Ramos (cell line): Measurements from ENCODE around the gene IZUMO2.
"Not testable (repeated sequence)": the region's sequence is repeated elsewhere in the genome, so short reads cannot be mapped to it uniquely, and the experiment has no call there.

Experiments
- in situ Hi-C: fragments of 300-500 bp; cut with MboI; formaldehyde crosslinking; loops from one replicate; pipeline ENCODE4 v1.14.3; 2022; ENCODE audit warnings: low sequenced_read_pairs; ENCODE audit not compliant: unreplicated experiment

IZUMO2 gene

DNA sequence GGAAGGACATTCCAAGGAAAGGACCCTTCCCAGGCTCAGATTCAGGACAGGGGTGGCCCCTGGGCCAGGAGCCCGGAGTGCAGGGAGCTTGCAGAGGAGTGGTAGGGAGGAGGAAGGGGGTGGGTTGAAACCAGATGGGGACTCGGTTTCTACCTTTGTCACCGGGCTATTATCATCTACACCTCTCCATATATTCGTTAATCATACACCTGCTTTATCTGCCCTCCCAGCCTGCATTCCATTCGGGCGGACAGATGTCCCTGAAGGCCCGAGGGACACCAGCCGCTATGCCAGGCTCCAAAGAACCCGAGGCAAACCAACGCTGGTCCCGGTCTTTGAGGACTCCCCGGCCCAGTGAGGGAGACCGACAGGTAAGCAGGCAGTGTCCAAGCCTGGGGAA is 24.9 kb upstream of the IZUMO2 start:
- in situ Hi-C loops = no loop called here

DNA sequence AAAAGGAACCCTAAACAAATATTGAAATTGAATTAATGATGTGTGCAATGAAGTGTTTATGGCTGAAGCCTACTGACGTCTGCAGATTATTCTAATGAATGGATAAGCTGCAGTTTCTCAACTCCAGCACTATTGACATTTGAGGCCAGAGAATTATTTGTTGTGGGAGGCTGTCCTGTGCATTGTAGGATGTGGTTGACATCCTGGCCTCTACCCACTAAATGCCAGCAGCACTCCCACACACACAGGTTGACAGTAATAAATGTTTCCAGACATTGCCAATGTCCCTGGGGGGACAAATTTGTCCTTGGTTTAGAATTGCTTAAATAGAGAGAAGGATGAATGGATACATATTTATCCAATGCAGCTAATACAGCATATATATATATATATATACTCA is 21.1 kb upstream of the IZUMO2 start:
- in situ Hi-C loops = no loop called here

DNA sequence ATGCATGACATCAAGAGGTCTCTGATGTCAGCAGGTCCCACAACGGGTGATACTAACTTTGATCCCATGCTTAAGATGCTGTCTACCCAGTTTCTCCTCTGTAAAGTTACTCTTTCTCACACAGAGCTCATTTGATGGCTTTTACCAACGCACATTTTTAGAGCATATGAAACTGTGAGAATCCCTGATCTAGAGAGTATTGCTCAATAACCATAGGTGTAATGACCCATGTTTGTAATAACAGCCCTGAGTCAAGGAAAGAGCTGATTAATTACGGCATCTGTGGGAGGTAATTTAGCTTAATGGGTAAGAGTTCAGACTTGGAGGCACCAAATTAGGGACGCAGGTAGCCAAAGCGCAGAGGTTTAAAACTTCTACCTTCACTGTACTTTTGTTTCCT is 18.0 kb upstream of the IZUMO2 start:
- in situ Hi-C loops = no loop called here

DNA sequence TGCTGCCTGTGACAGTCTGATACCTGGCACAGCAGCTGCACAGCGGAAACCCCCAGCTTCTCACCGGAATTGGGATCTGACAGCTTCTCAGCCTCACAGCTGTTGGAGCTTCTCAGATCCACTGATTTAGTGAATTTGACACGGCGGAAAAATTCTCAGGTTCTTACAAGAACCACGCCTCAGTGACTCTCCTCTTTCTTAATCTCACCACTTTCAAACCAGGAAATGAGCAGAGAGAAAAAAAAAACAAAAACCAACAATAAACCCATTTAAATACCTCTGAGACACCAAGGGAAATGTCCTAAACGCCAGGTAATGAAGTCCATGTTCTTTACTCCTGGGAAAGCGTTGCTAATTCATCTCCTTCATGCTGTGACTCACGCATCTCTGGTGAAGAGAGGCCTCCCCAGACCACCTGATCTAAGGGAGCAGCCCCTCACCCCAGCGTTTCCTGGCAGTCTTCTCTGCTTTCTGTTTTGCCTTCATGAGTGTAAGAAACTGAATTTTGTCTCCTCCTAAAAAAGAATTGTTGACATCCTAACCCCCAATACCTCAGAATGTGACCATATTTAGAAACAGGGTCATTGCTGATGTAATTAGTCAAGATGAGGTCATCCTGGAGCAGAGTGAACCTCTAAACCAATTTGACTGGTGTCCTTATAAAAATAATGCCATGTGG is 15.9 kb upstream of the IZUMO2 start:
- in situ Hi-C loops = no loop called here

DNA sequence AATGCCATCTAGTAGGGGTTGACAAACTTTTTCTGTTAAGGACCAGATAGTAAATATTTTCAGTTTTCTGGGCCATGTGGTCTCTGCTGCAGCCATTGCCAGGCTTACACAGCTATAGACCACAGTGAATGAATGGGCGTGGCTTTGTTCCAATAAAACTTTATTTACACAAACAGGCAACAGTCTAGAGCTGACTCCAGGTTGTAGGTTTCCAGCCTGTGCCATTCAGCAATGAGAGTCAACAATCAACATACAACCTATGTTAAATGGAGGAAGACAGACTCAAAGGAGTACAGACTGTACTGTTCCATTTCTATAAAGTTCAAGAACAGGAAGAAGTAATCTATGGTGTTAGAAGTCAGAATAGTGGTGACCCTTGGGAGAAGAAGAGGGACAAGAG is 15.2 kb upstream of the IZUMO2 start:
- in situ Hi-C loops = no loop called here

DNA sequence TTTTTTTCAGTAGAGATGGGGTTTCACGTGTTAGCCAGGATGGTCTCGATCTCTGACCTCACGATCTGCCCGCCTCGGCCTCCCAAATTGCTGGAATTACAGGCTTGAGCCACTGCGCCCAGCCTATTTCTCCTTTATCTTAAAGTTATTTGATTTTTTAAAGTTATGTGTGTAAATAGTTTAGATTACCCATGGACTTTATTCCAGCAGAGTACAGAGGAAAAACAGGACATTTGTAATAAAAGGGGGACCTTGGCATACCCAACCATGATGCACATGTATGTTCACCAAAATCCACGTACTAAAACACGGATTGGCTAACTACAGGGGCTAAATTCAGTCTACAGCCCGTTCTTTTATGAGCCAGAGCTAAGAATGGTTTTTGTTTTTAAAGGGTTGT is 13.7 kb upstream of the IZUMO2 start:
- in situ Hi-C loops = no loop called here

DNA sequence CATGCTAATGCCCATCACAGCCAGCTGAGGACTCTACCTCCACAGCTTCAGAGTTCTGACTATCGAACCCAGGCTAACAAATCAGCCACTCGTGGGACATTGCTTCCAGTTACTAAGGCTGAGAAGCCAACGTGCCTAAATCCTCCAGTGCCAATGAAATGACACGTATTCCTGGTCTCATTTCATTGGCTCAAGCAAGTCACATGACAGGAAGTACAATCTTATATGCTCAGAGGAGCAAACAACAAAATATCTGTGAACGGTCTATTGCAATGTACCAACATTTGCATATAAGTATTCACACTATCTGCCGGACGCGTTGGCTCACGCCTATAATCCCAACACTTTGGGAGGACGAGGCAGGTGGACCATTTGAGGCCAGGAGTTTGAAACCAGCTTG is 12.8 kb upstream of the IZUMO2 start:
- in situ Hi-C loops = no loop called here

DNA sequence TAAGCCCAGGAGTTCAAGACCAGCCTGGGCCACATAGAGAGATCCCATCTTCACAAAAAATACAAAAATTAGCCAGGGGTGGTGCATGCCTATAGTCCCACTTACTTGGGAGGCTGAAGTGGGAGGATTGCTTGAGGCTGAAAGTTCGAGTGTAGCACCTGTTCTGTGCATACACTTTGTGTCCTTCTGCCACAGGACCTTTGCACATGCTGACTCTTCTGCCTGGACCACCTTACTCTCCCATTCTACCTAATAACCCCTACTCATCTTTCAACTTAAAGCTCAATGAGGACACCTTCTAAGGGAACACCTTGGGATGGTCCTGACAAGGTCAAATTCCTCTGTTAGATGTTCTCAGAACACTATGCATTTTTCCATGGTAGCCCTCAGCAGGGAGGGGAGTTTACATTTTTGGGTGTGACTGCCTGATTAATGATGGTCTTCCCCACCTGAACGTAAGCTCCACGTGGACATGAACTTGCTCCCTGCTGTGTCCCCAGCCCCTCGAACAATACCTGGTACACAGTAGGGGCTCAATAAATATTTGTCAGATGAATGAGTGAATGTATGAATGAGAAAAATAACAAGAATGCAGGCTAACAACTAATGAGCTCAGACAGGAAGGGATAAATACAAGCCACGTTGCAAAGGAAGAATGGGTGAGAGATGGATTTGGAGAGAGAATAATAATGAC is 11.2 kb upstream of the IZUMO2 start:
- in situ Hi-C loops = no loop called here

DNA sequence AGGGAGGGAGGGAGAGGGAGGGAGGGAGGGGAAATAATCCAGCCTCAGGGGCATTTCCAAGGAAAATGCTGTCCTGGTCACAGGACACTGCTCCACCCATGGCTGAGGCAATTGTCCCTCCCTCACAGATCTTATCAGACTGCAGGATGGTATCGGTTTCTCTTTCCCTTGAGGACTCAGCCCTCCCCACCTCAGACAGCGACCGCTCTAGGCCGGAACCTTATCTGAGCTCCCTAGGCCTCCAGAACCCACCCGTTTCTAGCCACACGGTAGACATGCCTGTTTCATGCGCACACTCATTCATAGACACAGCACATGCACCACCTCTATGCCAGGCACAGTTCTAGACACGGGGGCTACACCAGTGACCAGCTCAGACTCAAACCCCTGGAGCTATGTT is 10.0 kb upstream of the IZUMO2 start:
- in situ Hi-C loops = no loop called here

DNA sequence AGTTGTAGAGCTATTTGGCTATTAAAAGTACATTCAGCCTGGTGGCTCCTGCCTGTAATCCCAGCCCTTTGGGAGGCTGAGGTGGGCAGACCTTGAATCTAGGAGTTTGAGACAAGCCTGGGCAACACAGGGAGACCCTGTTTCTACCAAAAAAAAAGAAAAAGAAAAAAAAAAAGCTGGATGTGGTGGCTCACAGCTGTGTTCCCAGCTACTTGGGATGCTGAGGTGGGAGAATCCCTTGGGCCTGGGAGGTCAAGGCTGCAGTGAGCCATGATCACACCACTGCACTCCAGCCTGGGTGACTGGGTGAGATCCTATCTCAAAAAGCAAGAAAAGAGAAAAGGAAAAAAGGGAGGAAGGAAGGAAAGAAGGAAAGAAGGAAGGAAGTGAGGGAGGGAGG is 9.6 kb upstream of the IZUMO2 start:
- in situ Hi-C loops = no loop called here

DNA sequence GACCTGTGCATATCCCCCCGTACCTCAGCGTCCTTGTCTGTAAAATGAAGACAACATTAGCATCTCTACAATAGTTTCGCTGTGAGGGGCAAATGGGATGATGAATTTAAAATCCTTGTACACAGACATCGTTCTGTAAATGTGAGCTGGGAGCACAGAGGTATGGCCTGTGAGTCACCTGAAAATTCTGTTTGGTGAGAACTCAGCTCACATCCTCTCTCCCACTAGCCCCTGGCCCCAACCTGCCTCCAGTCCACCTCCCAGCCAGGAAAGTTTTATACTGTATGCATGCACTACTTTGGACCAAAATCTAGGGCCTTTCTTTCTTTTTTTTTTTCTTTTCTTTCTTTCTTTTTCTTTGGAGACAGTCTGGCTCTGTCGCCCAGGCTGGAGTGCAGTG is 8.7 kb upstream of the IZUMO2 start:
- in situ Hi-C loops = no loop called here

DNA sequence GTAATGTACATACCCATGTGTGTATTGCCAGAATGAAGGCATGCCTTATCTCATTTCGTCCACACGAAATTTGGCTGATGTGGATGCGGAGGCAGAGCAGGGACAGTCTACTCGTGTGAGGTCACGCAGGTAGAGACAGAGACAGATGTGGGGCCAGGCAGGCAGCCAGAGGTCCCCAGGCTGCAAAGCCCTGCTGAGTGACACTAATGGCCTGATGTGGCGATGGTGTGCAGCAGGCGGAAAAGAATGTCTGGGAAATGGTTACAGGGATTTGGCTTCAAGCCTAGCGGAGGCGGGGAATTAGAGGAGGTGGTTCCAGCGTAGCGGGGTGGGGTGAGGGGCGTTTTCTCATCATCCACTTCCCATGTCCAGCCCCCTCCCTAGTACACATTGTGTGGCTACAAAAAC is 4.2 kb upstream of the IZUMO2 start:
- in situ Hi-C loops = no loop called here

DNA sequence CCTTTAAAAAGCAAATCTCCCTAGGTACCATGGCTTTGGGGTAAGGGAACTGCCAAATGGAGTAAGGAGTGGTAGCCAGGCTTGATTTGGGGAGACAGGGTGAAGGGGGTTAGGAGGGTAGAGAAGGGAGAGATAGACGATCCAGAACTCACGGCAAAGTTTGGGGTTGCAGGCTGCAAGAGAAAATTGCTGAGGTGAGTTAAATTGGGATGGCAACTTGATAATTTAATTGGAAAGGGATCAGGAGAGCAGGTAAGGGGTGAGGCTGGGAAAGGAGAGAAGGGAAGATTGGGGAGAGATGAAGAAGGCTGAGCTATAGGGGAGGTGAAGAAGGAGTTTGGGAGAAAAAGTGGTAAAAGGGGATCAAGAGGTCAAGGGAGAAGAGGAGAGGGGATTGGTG is 4.0 kb downstream of the IZUMO2 start:
- in situ Hi-C loops = no loop called here

DNA sequence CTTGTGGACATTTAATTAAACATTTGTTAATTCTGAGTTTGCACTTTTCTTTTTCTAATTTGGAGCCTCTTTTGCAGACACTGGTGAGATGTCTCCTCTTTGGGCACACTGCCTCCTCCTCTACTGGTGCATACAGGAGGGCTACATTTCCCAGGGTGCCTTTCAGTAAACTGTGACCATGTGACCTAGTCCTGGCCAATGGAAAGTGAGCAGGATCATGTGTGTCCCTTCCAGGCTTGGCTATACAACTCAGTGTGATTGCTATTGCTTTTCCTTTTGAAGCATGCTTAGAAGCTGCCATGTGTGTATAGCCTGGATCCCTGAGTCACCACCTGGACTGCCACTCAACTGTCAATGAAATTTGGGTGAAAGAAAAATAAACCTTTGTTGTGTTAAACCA is 4.5 kb downstream of the IZUMO2 start:
- in situ Hi-C loops = no loop called here

DNA sequence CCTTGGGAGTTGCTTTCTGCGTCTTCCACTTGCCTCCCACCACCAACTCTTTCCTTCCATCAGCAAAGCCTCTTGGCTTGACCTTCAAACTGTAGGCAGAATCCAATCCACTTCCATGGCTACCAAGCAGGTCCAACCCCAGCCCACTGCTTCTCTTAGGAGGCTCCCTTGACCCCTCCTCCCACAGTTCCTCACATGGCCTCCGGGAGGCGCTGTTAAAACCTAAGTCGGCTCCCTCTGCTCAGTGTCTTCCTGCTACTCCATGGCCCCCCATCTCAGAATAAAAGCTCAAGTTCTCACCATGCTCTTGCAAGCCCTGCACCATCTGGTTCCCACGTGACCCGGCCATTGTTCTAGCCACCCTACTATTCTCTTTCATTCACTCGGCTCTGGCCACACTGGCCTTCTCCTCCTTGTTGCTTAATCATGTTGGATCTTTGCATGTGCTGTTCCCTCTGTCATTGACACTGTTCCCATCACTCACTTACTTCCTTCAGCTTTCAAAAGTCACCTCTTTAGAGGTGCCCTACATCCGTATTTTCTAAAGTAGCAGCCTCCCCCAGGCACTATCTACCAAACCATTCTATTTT is 7.5 kb downstream of the IZUMO2 start:
- in situ Hi-C loops = no loop called here

DNA sequence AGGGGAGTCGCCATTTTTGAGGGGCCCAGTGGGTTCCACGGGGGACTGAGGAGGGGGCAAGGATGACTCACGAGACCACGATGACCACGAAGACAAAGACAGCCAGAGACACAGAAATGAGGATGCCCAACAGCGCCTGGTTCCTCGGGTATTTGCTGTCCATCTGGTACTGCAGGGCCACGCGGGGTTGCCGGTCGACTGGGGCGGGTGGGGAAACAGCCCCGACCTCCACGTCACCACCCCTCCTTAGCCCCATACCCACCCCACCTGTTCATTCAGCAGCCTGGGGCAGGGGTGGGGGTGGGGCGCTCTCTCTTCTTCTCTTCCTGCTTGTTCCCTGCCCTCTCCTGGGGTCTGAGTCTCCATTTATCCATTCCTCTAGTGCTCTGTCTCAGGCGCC is 8.6 kb downstream of the IZUMO2 start:
- in situ Hi-C loops = no loop called here

DNA sequence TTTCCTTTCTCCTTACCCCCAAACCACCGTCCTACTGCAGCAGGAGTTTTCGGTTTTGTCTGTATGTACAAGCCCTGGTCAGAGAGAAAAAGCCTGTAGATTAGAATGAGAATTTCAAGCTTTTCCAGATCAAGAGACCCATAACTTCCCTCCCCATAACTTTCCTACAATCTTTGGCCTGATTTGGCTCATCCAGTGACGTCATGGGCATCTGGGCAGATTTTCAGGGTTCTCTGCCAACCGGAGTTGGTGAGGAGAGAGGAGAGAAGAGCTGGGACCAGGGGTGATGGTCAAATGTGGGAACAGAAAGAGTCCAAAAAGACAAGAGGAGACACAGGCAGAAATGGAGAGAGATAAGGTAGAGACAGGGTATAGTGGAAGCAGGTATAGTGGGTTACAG is 10.5 kb downstream of the IZUMO2 start:
- in situ Hi-C loops = no loop called here

DNA sequence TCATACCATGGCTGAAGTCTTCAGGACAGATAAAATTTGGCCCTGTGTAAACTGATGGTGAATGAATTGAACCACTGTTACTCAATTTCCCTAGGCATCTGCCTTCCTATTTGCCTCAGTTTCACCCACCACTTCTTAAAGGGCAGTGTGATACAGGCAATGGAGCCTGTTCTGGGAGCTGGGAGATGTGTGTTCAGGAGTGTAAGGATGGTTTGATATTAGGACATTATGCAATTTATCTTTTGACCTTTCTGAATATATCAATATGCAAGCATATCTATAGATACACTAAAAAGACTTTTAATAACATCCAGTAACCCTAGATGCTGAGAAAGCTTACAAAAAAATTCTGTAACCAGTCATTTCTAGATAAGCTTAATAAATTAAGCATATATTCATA is 14.6 kb downstream of the IZUMO2 start:
- in situ Hi-C loops = no loop called here

DNA sequence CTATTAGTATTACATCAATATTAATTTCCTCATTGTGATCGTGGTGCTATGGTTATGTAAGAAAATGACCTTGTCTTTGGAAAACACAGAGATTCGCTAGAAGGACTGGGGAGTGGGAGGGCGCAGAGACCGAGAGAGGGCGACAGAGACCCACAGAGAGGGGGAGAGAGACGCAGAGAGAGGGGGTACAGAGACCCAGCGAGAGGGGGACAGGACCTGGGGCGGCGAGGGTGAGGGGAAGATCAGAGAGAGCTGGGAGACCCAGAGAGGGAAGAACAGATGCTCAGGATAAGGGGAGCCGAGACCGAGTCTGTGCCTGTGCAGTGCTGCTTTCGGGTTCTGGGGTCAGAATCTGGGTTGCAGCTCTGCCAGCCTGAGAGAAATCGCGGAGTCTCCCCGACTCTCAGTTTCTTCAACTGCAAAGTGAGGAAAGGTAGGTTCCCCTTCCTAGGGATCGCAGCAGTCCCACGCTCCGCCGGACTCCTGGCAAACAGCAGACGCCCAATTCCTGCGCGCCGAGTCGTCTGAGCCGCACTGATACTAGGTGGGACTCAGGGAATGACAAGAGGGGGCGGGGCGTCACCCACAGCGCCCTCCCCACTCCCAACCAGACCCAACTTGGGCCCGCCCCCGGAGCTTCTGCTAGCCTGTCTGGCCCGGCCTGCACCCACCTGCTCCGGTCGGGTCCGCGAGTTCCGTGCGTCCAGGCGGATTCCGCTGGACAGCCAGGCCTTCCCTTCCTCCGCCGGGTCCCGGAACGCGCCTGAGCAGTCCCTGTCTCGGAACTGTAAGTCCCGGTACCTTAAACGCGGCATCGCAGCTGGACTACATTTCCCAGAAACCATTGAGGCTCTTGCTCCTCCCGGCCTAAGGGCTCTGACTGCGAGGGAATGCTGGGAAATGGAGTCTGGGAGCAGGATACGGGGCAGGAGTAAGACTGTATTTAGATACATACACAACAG is 15.3 kb downstream of the IZUMO2 start:
- in situ Hi-C loops = no loop called here

DNA sequence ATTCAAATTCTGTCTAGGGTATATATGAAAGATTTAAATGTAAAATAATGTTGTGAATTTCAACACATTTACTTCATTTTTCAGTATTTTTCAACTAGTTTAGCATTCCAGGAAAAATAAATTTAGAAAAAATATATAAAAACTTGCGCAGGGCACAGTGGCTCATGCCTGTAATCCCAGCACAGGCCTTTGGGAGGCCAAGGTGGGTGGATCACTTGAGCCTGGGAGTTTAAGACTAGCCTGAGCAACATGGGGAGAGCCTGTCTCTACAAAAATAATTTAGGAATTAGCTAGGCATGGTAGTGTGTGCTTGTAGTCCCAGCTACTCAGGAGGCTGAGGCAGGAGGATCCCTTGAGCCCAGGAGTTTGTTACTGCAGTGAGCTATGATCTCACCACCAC is 21.2 kb downstream of the IZUMO2 start:
- in situ Hi-C loops = not testable (repeated sequence)
